GM21528 (cell line): ENCODE measurements around the gene RAD21L1.

Experiments used
- ATAC-seq: cut with Tn5 transposase; IDR thresholded peaks from one replicate; pipeline ENCODE4 v1.9.1; 2021; ENCODE audit warnings: mild to moderate bottlenecking, moderate library complexity; ENCODE audit not compliant: unreplicated experiment, low FRiP score

RAD21L1 gene

DNA sequence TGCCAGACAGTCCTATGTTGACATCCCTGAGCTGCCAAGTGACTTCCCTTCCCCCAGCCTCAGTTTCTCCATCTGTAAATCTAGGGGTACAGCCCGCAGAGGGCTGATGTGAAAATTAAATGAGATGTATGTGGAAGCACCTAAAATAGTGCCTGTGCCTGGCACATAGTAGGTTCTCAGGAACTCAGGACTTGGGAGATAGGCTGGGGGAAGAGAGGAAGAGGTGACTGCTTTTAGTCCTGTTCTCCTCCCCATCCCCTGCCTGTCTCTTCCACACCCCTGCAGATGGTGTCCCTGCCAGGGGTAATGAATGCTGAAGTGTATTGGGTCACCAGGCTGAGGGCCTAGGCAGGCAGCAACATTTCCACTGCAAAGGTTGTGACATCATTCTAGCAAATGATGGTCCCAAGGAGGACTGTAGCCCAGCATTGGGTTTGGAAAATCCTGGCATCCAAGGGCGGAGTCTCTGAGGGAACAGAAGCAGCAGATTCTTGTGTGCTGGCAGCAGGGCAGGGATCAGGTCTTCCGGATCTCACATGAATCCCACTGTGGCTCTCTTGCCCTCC lies 42.0 kb downstream of the RAD21L1 start:
- no peak for ATAC-seq

DNA sequence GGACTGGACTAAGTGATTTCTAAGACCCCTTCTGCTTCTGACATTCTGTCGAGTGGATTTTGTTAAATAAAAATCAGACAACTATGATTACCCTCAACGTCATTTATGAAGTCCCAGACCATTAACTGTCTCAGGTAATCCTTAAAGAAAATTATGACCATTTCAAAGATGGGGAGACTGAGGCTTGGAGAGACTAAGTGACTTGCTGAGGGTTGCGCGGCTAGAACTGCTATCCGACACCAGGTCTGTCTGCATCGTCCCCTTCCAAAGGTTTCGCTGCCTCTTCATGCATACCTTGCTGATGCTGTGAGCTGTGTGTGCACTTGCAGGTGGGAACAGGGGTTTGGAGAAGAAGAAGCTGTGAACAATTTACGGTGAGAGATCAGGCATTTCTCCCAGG lies 43.4 kb downstream of the RAD21L1 start:
- ATAC-seq = no peak

DNA sequence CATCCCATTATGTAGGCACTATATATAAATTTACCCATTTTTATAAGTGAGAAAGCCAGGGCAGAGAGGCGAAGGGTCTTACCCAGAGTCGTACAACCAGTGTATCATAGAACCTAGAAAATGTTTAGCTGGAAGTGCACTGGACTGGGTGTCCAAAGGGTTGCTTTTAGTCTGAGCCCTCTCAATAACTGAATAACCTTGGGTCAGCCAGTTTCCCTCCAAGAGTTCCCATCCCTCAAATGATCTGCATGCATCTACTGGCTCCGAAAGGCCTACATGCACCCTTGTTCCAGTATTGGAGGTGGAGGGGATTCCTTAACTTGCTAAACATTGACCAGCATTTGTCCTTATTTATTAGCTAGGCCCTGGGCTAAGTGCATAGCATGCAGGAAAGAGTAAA lies 44.0 kb downstream of the RAD21L1 start:
- ATAC-seq = no peak

DNA sequence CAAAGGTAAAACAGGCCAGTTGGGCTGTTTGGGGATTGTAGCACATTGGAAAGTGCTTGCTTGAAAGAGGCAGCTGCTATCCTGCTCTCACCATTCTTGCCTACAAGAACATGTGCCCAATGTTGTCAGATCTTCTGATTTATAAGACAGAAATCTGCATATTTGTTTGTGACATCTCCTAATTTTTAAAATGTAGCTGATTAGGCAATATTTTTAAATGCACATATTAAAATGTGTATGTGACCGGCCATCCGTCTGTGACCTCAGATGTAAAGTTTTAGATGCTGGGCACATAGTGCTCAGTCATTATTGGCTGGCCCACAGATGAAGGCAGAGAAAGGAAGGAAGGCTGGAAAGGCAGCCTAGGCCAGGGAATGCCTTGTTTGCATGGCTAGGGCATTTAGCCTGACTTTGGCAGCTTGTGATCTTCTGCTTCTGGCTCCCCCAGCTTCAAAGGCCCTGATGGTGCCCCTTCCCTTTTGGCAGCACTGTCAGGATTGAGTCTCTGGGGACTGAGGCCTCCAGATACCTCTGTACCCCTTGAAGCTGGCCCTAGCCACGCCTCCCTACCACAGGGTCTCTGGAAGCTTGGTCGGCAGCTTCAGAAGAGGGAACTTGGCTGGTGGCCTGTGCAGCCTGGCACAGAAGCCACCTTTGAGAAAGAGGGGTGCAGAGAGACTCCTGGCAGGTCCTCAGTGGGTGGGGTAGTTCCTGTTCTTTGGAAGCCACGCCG lies 46.7 kb downstream of the RAD21L1 start:
- no peak for ATAC-seq

DNA sequence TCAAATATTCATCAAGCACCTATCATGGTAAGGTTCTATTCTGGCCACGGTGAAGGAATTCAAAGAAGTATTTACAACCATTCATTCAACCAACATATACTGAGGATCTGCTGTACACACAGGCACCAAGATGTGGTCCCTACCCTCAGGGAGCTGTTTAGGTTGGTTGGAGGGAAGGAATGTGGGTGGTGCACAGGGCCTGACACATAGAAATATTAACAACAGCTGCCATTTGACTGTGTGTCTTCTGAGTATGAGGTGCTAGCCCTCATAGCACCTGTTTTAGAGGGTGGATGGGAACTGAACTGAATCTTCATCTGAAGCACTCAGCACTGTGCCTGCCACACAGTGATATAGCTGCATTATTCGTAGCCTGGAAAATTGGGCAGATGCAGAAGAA lies 47.5 kb downstream of the RAD21L1 start:
- no peak for ATAC-seq

DNA sequence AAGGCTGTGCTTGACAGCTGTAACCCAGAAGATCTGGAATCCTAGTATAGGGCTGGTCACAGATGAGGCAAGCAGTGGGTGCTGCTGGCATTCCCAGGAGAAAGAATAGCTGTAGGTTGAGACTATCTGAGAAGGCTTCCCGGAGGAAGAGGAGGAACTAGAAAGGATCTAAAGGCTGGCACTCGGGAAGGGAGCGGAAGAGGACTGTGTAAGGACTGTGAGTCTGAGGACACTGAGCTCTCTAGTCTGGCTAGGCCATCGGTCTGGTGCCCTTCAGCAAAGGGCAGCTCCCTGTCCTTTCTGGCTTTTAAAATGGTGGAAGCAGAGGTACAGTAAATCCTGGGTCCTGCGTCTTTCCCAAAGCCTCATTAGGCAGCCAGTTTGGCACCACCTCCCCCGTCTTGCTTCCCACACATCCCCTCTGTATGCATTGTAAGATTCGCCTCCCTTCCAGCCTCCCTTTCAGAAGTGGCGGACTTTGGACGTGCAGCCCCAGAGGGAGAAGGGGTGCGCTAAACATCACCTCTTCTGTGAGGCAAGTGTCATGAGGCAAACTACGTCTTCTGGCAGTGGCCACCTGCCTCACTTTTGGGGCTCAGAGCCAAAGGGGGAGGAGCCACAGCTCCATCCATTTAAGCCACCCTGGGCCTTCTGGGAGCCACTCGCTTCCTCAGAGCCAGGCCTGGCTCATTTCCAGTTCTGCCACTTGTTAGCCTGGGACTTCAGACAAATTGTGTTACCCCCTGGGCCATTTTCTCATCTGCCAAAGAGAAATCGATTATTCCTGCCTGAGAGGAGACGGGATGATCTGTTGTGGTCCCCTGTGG lies 48.9 kb downstream of the RAD21L1 start:
- ATAC-seq = no peak

DNA sequence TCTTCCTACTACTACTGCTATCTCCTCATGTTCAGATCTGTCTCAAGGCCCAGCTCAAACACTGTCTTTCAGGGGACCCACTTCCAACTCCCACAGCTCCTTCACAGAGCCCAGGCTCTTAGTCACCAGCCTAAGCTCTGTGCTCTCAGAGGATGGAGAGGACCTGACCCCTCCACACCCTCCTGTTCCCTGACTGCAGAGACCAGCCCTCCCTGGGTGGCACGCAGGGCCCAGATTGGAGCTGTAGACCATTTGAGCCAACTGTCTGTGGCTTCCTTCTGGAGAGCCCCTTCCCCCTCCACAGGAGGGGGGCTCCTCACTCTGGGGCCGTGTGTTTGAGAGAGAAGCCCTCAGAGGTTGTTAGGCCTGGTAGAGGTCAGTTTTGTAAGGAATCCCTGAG lies 50.1 kb downstream of the RAD21L1 start:
- no peak for ATAC-seq

DNA sequence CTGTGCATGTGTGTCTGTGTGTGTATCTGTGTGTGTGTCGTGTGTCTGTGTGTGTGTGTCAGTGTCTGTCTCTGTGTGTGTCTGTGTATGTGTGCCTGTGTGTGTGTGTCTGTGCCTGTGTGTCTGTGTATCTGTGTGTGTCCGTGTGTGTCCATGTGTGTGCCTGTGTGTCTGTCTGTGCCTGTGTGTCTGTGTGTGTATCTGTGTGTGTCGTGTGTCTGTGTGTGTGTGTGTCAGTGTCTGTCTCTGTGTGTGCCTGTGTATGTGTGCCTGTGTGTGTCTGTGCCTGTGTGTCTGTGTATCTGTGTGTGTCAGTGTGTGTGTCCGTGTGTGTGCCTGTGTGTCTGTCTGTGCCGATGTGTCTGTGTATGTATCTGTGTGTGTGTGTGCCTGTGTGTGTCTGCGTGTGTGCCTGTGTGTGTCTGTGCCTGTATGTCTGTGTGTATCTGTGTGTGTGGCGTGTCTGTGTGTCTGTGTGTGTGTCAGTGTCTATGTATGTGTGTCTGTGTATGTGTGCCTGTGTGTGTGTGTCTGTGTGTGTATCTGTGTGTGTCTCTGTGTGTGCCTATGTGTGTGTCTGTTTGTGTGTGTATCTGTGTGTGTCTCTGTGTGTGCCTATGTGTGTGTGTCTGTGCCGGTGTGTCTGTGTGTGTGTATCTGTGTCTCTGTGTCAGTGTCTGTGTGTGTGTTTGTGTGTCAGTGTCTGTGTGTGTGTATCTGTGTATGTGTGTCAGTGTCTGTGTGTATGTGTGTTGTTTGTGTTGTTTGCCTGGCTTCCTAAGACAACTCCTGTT lies 51.9 kb downstream of the RAD21L1 start:
- ATAC-seq = no peak

DNA sequence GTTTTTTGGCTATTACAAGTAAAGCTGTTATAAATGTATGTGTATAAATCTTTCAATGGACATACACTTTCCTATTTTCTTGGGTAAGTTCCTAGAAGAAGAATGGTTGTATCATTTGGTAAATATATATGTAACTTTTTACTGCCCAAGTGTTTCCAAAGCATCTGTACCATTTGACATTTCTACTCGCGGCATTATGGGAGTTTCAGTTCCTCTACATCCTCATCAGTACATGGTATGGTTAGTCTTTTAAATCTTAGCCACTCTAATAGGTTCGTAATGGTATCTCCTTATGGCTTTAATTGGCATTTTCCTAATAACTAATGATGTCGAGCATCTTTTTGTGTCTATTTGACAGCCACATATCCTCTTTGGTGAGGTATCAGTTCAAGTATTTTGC lies 53.1 kb downstream of the RAD21L1 start:
- no peak for ATAC-seq

DNA sequence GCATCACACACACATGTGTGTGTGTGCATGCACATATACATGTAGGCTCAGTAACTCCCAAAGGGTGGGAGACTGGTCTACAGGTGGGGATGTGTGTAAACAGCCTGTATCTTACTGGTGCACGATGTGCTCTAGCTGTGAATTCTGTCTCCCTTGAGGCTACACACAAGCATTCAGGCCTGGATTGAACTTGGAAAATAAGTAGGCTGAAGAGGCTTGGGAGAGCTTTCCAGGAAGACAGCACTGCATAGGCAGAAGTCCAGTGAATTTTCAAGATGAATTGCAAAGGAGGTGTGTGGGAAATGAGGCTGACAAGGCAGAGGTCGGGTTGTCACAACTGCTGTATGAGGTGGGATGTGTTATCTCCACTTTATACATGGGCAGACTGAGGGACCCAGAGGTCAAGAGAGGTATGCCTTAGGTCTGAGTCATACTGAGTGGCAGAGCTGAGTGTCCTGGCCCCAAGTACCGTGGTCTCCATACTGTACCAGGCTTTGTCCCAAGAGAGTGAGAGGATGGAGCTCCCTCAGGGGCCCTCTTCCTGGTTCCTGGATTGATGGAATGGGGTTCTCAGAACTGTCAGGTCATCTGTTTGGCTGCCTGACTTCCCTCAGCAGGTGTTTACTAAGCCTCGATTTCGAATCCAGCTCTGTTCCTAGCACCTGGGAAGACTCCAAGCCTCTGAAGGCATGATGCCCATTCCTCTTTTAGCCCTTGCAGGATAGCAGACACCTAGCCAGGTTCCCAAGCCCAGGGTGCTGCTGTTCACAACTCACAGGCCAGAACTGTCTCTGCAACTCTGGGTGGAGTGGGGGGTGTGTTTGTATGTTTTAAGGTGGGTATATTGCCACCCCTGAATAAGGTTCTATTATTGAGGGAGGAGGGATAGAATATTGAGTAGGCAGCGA lies 54.6 kb downstream of the RAD21L1 start:
- no peak for ATAC-seq

DNA sequence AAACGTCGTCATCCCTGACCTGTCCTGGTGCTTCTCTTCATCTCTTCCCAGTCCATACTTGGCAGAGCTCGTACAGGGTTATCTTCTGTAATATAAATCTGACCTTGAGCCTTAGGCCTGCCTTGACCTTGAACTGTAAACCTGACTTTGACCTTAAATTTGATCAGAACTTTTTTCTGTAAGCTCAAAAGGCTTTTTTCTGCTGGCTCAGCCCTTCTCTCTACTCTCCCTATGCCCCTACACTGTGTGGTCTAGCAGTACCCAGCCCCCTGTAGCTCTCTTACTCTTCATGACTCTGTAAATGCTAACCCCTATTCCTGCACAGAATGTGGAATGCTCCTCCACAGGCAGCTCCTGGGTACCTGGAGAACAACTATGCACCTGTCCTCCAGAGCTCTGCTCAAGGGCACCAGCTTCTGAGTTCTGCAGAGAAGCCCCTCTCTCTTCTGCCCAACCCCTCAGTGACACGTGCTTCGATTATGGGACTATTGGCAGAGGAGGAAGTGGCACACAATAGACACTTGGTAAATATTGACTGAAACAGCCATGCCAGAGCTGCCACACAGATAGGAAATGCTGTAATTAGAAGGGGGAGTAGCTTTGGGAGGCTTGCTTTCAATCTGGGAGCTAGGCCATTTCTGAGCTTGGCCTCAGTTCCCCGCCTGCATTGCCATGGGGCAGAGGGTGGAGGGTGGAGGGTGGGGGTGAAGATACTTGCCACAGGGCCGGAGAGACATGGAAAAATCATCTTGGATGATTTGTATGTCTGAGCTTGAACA lies 55.6 kb downstream of the RAD21L1 start:
- ATAC-seq = no peak

DNA sequence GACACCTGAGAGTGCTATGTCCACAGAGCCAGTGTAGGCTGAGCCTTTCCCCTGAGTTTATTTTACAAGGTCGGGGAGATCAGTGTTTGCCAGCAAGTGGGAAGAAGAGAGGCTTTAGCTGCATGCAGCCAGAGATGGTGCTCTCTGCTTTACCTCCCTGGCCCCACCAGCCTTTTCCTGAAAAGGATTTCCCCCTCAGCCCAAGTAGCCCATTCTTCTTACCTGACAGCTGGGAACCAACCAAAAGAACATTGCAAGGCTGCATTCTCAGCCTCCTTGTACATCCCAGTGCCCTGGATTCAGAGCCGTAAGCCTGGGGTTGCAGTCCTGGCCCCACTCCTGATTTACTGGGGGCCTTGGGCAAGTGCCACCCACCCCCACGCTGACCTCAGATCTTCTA lies 57.1 kb downstream of the RAD21L1 start:
- ATAC-seq = no peak

DNA sequence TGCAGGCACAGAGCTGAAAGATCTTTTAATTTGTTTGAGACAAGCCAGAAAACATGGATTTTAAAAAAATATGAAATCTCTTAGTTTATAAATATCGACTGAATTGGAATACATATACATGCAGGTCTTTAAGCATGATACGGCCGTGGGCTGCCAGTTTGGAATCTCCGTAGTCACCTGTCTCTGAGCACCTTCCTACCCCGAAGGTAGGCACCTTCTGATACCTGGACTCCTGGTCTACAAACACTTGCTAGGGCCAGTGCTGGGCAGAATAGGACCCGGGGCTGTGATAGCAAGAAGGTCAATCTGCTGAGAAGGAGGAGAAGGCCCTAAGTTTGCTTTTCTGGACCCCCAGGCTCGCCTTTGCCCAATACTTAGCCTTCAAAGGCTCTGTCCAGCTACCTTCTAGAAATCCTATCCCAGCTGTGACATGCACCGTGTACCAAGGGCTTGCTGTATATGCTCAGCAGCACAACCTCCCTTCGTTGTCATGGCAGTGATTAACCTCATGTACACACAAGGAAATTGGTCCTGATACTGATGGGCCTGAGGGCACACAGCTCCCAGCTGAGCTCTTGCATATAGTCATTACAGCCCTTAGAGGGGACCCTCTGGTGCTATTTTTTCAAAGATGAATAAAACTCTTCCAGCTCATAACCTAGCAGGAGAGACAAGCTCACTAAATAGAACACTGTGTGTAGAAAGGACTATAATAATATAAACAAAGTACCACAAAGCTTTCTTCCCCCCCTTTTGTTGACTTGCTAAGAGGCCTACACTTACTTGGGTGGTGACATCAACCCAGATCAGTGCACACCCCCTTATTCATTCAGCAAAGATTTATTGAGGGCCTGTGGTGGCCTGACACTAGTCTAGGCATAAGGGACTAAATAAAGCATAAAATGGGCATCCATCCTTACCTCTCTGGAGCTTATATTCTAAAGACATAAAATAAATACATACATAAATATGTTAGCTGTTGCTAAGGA lies 58.0 kb downstream of the RAD21L1 start:
- no peak for ATAC-seq

DNA sequence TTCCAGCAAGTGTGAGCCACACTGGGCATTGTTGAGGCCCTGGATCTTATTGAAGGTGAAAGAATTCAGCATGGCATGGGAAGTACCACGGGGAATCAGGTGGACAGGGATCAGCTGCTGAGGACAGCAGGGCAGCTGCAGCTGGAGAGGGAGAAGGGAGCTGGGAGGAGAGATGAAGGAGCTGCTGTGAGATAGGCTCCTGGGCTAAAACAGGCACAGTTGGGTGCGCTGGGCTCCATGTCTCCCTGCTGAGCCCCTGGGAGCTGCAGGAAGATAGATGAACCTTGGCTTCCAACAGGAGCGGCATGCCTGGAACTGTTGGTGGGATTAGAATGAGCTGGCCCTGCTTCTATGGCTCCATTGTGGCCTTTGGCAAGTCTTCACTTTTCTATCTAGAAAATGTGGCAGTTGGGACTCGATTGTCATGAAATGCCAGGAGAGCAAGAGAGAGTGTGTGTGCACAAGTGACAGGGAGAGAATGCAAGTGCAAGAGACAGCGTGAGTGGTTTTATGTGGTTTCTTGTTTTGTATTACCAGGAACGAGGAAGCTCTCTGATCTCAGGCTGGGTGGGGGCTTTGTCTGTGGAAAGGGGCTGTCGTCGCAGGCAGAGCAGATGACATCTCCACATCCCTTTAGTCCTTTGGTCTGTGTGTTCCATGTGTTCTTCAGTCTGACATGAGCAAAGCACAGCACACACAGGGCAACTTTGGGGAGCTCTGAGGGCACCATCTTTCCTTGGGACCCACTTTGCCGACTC lies 60.6 kb downstream of the RAD21L1 start:
- ATAC-seq = no peak

DNA sequence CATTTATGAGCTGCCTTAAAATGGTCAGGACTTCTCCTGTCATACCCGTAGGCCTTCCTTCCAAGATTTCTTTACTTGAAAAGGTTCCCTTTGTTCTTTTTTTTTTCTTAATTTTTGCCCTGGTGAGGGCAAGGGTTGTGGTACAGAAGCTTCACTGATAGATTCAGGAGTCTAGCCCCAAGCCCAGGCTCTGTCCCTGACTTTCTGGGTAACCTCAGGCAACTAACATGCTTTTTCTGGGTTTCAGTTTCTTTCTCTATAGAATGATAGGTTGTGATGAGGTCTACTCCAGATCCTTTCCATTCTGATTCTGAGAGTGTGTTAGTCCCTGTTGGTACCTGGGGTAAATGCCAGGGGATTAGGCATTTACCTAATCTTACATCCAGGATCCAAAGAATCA lies 61.5 kb downstream of the RAD21L1 start:
- ATAC-seq = no peak

DNA sequence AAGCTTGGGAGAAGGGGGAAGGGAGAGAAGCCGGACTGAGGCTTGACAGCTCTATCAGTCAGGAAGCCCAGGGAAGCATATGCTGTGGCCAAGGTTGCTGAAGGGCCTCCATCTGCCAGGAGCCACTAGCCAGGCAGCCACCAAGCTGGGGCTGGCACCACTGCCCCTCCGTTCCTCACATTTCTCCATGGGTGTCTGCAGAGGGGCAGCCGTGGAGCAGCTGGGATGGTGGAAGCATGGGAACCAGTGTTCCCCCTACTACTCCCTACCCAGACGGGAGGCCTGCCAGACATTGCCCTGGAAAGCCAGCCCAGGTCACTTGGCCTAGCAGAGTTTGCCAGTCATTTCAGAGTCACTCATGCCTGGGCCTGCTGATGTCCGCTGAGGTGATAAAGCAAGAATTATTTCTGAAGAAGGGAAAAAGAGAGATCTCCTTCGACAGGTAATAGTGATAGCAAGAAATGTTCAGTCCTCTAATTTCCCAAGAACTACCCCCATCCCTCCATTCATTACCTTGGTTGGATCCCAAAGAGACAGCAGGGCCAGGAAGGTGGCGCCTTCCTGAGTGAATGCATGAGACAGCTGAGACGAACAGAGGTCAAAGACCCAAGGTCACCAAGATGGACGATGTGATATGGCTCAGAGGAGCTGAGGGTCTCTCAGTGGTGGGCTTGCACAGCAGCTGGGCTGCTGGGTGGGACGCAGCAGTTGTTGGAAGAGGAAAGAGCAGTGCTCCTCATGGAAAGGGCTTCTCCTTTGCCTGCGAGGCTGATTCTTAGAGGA lies 62.1 kb downstream of the RAD21L1 start:
- ATAC-seq = no peak
